Measurements from ENCODE around the gene KTN1. TPM values are rescaled to one million over a fixed set of nuclear protein-coding genes. Genes with fewer than 3 reads are reported as not detected.

KTN1 gene
- total RNA-seq, 1 experiment from 2014 or later: 221 TPM

DNA sequence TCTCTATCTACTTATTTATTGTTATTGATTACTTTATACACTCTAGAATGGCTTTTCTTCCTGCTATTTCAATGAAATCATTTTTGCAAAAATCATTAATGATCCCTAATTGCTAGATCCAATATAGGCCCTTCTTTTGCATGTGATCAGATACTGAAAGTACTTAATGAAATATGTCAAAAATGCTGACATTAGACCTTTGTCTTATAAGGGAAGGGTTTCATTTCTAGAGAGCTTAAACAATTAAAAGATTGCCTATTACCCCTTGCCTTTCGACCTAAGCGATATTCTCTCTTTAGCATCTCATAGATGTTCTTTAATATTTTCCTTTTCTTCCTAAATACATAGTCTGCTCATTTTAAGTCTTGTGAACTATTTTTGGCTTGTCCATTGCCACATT, 101.1 kb downstream of the KTN1 start:
- DNase-seq (ENCODE audit: low read depth): no peak

DNA sequence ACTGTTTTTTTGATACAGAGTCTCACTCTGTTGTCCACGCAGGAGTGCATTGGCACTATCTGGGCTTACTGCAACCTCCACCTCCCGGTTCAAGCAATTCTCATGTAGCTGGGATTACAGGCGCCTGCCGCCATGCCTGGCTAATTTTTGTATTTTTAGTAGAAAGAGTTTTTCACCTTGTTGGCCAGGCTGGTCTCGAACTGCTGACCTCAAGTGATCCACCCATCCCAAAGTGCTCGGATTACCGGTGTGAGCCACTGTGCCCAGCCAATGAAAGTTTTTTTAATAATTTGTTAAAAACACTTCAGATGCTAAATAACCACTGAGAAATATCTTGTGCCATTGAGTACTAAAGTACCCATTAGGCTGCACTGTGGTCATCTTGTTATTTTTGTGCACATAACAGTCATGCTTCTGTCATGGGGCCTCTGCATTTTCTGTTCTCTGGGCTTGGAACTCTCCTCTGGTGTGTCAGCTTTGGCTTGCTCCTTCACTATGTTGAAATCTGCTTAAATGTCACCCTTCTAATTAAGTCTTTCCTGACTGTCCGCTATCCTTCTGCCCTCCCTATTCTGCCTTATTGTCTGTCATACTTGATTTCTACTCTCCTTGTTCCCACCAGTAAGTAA, 105.1 kb downstream of the KTN1 start:
- DNase-seq (ENCODE audit: low read depth): no peak

DNA sequence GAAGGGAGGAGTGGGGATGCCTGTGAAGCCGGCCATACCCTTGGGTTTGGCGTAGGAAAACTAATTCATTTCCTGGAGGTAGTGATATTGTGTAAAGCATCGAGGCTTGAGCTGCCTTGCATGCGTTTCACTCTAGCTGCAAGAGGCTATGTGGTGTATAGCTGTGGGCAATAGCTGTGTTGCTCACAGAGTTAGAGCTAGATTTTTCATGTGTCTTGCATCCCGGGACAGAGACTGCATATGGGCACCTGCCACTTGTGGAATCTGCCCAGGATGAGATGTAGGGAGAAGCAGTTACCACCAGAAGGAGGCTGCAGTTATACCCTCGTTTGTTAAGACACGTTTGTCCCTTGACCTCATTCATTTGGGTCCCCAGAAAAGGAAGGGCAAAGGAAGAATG, 106.7 kb downstream of the KTN1 start:
- DNase-seq (ENCODE audit: low read depth): no peak

DNA sequence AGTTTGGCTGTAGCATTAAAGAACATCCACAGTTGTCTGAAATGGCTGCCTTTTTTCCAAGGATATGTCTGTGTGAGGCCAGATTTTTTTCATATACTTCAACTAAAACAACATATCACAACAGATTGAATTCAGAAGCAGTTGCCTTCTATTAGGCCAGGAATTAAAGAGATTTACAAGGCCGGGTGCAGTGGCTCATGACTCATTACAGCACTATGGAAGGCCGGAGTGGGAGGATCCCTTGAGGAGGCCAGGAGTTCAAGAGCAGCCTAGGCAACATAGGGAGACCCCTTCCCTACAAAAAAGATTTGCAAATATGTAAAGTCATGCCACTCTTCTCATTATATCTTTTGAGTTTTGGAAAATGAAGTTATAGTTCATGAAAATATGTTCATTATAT, 108.6 kb downstream of the KTN1 start:
- peak; percentile 39 for DNase-seq (ENCODE audit: low read depth)

DNA sequence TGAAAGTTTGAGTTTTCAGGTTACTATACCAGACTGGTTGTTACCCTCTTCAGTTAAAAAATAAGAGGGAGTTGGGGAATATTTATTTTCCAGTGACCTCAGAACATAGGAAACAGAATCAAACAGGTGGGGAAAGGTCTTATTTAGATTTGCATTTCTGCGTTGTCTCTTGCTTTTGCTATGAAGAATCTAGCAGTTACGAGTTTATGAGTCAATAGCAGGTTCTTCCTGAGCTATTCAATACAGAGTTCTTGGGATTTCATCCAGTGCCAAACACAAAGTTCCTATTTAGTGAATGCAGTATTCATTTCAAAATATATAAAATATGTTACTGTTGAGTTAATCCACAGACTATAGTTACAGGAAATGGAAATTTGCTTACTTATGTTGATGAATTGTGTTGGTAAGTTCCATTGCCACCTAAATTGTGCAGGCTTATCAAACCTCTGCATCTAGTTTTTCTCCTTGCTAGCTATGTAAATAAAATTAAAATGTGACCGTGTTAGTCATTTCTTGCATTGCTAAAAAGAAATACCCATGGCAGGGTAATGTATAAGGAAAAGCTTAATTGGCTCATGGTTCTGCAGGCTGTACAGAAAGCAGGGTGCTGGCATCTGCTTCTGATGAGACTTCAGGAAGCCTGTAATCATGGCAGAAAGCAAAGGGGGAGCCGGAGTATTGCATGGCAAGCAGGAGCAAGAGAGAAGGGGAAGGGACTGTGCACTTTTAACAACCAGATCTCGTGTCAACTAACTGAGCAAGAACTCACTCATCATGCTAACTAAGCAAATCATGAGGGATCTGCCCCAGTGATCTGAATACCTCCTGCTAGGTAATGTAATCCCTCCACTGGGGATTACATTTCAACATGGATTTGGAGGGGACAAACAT, 110.2 kb downstream of the KTN1 start:
- no peak for DNase-seq (ENCODE audit: low read depth)

DNA sequence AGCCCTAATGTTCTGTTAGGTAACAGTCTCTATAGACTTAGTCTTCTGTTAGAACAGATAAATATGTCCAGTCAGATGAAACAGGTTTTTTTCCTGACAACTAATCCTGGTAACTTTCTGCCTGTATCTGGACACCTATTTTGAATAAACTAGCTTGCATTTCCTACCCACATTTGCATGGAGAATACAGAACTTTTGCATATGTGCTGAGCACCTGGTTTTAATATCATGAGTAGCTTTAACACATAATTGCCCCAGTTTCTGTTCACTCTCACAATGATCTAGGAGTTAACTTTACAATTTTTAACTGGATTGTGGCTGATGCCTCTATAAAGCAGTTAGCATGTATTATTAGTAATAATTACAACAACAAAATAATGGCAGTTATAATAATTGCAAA, 111.7 kb downstream of the KTN1 start:
- no peak for DNase-seq (ENCODE audit: low read depth)

DNA sequence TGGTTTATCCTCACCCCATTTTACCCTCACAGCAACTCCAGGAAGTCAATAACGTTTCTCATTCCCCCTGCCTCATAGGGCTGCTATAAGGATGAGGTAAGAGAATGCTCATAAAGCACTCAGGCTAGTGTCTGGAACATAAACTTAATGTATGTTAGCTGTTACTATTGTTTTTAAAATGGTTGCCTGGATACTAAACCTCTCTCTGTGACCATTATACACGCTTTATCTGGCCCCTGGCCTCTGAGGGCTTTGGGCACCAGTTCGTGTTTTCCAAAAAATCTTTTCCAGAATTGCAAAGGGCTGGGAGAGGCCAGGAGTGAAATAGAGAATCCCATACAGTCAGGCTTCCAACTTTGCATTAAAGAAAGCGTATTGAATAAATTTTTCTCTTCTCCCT, 113.9 kb downstream of the KTN1 start:
- no peak for DNase-seq (ENCODE audit: low read depth)

DNA sequence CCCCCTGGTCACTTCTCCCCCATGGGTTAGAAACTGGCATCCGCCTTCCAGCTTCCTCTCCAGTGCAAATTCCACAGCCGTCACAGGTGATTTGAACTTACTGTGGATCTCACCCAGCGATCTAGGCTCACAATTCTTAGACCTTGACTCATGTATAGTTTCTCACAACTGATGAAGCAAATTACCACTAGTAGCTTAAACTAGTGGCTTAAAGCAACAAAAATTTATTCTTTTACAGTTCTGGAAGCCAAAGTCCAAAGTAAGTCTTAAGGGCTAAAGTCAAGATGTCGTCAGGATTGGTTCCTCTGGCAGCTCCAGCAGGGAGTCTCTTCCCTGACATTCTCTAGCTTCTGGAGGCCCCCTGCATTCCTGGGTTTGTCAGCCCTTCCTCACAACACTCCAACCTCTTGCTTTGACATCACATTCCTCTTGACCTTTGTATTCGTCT, 117.4 kb downstream of the KTN1 start:
- no peak for DNase-seq (ENCODE audit: low read depth)

DNA sequence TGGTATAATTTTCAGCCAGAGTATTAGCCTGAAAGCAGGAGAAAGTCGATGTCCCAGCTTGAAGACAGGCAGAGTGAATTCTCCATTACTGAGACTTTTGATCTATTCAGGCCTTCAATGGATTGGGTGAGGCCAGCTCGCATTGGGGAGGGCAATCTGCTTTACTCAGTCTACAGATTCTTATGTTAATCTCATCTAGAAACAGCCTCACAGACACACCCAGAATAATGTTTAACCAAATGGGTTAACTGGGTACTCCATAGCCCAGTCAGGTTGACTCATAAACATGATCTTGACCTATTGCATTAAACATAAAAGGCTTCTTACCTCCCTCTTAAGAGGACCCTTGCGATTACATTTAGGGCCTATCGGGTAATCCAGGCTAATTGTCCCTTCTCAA, 118.0 kb downstream of the KTN1 start:
- DNase-seq (ENCODE audit: low read depth): no peak

DNA sequence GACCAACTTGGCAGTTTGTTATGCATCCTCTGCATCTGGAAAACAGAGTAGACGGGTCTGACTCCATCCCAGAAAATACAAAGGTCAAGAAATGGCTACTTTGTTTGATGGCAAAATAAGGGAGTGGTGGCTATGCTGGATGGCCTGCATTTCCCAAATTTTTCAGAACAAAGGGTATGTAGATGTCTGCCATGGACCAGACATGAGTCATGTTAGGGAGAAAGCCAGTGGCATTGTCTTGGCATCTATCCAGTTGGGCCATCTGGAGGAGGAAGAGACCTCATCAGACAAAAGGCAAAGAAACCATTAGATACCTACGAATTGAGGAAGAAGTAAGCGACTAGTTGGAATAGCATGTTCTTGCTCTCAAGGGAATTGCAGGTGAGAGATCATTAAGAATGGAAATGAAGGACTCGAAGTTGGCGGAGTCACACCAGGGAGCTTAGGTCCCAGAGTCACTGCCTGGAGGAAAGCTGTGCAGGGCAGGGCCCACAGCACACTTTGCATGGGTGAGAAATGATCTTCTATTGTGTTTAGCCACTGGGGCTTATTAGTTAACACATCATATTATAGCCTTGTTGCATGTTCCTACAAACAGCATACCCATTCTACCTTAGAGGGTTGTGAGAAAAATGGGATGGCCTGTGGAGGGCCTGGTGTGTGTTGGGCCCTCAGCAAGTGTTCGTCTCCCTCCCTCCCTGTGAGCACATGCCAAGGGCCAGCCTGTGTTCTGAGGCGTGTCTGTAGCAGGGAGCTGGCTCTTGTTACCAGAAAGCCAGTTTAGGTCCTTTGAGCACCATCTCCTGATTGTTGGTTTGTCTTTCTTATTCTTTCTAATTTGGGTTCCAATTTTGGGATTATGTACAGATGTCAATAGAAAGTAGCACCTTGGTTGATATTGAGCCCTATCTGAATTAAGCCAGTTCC, 119.4 kb downstream of the KTN1 start:
- DNase-seq (ENCODE audit: low read depth): peak; percentile 75

DNA sequence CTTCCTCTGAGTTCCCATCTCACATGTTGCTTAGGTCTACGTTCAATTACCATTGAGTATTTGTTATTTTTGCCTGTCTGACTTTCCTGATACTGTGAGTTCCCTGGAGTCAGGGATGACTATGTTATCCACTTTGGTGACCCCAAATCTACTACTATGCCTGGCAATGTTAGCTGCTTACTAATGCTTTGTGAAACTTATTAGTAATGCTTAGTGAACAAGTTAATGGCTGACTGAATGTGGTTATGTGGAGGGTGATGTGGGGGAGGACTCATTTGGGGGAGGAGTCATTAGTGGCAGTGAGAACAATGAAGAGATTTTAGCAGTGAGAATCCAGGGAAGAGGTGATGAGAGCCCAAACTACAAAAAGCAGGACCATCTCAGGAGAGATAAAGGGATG, 121.6 kb downstream of the KTN1 start:
- DNase-seq (ENCODE audit: low read depth): peak; percentile 58

DNA sequence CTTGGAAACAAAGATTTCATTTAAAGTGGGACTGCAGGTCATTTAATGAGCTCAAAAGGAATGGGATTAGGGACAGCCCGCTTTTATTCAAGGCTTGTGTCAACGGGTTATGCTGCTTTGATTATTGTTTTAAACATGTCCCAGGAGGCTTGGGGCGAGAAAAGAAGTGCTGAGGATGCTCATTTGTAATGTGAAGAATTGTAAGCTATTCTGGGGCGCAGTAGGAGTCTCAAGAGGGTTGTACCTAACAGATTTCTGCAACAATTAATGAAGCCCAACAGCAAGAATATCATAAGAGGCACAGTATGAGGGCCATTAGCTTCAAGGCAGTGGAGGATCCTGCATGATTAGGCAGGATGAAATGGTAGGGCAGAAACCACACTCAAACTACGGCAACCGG, 122.5 kb downstream of the KTN1 start:
- no peak for DNase-seq (ENCODE audit: low read depth)

DNA sequence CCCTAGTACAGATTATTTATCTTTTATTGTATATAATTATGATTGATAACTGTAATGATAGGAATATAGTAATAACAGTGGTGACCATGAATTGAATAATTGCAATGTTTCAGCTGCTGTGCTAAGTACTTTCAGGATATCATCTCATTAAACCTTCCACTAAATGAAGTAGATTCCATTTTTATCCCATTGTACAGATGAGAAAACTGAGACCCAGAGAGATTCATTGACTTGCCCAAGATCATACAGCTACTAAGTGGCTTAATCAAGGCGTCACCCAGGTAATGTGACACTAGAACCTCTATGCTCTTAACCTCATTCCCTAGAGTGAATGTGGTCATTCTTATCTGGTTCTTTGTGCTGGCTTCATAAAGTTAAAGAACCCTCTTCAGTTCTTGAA, 124.6 kb downstream of the KTN1 start:
- no peak for DNase-seq (ENCODE audit: low read depth)

DNA sequence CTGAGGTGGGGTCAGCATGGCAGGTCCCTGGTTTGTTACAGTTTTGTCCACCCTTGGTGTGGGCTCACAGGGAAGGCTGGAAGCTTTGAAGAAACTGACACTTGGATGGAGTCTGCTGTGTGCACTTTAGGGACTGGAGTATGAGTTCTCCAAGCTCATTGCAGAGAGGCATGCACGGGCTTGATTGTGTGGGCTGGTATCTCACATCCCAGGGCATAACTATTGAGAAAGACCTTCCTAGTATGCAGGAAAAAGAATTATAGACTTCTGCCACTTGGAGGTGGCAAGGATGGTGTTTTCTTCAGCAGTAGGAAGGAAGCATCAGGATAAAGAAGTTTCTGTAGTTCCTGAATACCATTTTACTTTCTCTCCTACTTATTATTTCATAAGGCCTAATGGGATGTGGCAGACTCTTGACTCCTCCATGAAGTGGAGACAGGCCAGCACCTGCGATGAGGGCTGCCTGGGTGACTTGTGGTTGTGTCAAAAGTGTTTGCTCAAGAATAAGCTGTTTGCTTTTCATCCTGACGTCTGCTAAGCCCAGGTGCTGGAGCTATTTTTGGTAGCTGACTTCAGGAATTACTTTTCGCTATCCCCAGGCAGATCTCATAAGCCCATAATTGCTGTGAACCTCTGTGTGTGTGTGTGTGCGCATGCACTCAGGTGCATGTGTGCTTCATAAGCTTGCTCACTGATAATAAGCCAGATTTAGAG, 125.8 kb downstream of the KTN1 start:
- DNase-seq (ENCODE audit: low read depth): no peak

DNA sequence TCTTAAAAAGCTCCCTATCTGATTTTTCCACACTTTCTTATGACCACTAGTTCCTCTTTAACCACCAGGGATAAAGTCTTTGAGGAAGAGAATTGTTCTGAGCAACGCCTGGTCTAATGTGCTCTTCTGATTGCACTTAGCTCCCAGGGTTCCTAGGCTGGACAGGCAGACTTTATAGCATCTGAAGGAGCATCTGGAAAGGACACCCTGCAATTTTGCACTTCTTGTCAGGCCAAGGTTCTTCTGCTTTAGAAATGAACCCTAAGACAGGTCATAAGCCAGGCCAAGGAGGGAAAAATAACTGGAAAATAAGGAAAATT, 126.3 kb downstream of the KTN1 start:
- DNase-seq (ENCODE audit: low read depth): no peak

DNA sequence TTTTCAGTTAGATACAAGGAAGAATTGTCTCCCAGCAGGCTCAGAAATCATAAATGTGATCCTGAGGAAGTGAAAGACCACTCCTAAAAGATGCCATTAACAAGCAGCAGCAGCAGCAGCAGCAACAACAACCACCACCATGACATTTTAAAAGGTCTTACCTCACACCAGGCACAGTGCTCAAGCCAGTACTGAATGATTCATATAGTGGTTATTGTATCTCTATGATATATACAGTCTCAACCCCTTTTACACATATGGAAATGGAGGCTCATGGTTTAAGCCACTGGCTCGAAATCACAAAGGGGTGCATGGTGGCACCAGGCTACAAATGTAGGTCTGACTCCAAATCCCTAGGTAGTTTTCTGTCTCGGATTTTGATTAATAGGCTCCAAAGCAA, 126.9 kb downstream of the KTN1 start:
- DNase-seq (ENCODE audit: low read depth): no peak

DNA sequence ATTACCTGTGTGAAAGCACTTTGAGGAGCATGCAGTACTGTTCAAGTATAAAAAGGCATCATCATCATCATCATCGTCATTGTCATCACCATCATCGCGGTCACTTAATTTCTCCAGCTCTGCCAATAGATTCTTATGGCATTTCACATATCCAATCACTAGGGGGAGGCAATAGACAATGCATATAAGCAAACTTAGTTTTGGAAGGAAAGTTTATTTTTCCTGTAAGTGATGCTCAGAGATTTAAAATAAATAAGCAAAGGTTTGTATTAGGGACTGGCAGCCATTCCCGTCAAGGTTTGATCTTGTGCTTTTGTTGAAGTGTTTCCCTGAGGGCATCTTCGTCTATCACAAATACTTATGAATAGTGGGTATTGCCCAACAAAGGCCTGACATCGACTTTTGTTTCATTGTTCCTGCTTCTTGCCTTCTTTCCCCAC, 127.4 kb downstream of the KTN1 start:
- peak; percentile 39 for DNase-seq (ENCODE audit: low read depth)

DNA sequence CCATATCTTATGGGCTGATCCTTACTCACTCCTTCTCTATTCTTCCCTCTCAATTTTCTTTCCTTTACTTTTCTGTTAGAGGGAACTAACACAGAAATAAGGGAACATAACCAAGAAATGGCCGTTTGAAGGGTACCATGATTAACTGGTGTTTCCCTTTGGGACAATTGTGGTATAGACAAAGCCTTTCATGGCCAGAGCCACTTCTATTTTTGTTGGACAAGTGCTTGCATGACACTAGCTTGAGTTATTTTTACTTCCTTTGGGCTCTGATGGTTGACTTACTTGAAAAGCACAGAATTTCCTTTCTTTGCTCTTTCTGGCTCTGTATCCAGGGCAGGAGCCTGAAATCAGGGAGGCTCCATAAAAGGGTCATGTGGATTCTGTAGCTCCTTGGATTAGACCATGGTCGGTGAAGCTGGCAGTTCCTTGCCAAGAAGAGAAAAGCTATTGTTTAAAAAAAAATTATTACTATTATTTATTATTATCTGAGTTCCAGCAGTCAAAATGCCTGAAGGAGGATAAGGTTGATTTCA, 130.6 kb downstream of the KTN1 start:
- DNase-seq (ENCODE audit: low read depth): no peak

DNA sequence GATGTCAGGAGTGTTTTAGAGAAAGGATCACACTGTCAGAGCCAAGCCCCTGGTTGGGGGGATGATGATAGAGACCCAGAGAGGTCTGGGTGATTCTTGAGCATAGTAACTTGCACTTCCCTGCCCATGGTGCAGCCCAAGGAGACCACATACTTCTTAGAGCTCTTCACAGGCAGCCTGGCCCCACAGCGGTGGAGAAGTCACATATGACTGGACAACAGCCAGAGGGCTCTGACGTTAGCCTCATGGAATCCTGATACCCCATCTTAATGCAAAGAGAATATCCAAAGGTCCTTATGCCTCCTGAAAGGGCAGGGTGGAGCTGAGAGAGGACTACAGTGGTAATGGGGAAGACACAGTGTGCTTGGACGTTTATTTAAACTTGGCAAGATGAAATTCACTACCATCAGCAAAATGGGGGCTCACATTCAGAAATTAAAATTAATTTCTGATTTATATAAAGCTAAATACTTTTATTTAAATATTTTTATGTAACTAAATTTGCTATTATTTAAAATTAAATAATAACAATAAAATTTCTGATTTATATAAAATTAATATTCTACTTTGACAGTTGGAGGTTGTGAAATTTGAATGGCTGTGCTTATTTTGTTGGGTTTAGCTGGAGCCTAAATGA, 131.3 kb downstream of the KTN1 start:
- DNase-seq (ENCODE audit: low read depth): peak; percentile 63

DNA sequence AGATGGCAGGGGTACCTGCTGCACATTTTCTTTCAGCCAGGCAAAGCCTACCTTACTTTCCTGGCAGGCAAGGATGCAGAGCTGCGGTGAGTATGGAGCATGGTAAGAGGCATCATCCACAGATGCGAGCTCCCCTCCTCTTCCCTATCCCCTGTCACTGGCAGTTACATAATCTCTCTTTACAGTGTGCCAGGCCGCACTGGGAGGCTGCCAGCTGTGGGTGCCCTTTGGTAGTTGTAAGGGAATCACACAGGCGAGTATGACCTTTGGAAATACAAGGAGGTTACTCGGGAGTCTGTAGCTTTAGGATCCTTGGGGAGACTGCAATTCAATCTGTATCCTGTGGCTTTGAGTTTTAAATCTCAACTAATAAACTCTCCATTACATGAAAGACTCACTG, 132.5 kb downstream of the KTN1 start:
- DNase-seq (ENCODE audit: low read depth): no peak

DNA sequence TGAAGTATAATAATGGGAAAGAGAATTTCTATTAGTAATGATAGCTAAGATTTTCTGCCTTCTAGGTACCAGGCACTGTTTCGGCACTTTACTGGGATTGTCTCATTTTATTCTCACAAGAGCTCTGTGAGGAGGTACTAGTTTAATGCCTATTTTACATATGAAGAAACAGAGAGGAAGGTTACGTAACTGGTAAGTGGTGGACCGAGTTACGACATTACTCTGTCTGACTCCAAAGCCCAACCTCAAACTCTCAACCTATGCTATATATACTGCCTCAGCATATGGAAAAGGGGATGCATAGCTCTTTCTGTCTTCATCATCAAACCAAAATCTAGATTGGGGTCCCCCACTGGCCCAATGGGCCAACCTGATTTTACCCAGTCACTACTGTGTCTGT, 133.5 kb downstream of the KTN1 start:
- DNase-seq (ENCODE audit: low read depth): no peak
